ENCODE results near the gene OLIG2. TPM values are rescaled to one million over a fixed set of nuclear protein-coding genes. Genes with fewer than 3 reads are reported as not detected.

Gene OLIG2
- 3.8 and 4.4 TPM in 2 replicates for total RNA-seq (2014; rRNA removed; shearing (Covaris generic))

DNA sequence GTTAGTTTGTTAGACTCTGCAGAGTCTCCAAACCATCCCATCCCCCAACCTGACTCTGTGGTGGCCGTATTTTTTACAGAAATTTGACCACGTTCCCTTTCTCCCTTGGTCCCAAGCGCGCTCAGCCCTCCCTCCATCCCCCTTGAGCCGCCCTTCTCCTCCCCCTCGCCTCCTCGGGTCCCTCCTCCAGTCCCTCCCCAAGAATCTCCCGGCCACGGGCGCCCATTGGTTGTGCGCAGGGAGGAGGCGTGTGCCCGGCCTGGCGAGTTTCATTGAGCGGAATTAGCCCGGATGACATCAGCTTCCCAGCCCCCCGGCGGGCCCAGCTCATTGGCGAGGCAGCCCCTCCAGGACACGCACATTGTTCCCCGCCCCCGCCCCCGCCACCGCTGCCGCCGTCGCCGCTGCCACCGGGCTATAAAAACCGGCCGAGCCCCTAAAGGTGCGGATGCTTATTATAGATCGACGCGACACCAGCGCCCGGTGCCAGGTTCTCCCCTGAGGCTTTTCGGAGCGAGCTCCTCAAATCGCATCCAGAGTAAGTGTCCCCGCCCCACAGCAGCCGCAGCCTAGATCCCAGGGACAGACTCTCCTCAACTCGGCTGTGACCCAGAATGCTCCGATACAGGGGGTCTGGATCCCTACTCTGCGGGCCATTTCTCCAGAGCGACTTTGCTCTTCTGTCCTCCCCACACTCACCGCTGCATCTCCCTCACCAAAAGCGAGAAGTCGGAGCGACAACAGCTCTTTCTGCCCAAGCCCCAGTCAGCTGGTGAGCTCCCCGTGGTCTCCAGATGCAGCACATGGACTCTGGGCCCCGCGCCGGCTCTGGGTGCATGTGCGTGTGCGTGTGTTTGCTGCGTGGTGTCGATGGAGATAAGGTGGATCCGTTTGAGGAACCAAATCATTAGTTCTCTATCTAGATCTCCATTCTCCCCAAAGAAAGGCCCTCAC is at the start of gene OLIG2:
Gene OLIG2 (plus strand): TSS at position 447 of the 954 bp plus-strand sequence. CDS start 928 bp downstream, outside the sequence.

GRCh38 chr21:33069994-33070743 is 44.4 kb downstream of the OLIG2 start, which contains the start of gene OLIG1:
TSS of gene OLIG1 (plus strand) at chr21:33070141. CDS start at chr21:33070247, 106 bp downstream.

Other genes starting within 250 kb of the OLIG2 start
- gene OLIG1, start 44.2 kb downstream of the OLIG2 start, total RNA-seq (2014; rRNA removed; shearing (Covaris generic)), result 0.19 TPM in 1 of 2 replicates, not detected in the other
- gene IFNAR2, start 204.0 kb downstream of the OLIG2 start, total RNA-seq (2014; rRNA removed; shearing (Covaris generic)), result 1.8 and 2.5 TPM in 2 replicates
- 23.2 and 24.5 TPM in 2 replicates for gene IL10RB, start 240.4 kb downstream of the OLIG2 start, total RNA-seq (2014; rRNA removed; shearing (Covaris generic))